ENCODE results near the gene SUMF2.
"Not testable (repeated sequence)": the region's sequence is repeated elsewhere in the genome, so short reads cannot be mapped to it uniquely, and the experiment has no call there.

DNA sequence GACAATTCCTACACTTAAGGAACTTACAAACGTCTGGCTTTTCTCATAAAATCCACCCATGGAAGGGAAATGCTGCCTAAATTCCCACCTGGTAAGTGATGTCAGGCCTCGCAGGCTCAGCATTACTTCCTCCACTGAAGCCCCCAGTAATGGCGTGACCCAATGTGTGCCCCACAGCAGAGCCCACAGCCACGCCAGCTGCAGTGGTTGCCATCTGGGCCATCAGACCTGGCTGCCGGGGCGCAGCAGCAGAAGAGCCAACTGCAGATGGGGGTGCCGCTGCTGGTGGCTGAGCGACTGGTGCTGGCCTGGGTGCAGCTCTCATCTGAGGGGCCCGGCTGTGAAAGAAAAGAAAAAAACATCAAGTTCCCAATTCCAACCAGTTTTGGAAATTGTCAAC is 40.1 kb downstream of the SUMF2 start:
- not testable (repeated sequence) for TF ChIP-seq TEAD1 (CRISPR knock-in tag; IDR thresholded peaks at IDR 0.05); RELA (CRISPR knock-in tag; IDR thresholded peaks at IDR 0.05; ENCODE audit: borderline replicate concordance); ZBTB21 (CRISPR knock-in tag; IDR thresholded peaks at IDR 0.05; ENCODE audit: borderline replicate concordance); TEAD4 (CRISPR knock-in tag; IDR thresholded peaks at IDR 0.05); ESRRA (CRISPR knock-in tag; IDR thresholded peaks at IDR 0.05; ENCODE audit: borderline replicate concordance); NR2C2 (CRISPR knock-in tag; IDR thresholded peaks at IDR 0.05); RORB (CRISPR knock-in tag; IDR thresholded peaks at IDR 0.05)
- TF ChIP-seq, protein P1, sequence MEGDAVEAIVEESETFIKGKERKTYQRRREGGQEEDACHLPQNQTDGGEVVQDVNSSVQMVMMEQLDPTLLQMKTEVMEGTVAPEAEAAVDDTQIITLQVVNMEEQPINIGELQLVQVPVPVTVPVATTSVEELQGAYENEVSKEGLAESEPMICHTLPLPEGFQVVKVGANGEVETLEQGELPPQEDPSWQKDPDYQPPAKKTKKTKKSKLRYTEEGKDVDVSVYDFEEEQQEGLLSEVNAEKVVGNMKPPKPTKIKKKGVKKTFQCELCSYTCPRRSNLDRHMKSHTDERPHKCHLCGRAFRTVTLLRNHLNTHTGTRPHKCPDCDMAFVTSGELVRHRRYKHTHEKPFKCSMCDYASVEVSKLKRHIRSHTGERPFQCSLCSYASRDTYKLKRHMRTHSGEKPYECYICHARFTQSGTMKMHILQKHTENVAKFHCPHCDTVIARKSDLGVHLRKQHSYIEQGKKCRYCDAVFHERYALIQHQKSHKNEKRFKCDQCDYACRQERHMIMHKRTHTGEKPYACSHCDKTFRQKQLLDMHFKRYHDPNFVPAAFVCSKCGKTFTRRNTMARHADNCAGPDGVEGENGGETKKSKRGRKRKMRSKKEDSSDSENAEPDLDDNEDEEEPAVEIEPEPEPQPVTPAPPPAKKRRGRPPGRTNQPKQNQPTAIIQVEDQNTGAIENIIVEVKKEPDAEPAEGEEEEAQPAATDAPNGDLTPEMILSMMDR (IDR thresholded peaks at IDR 0.05) = not testable (repeated sequence)
- TF ChIP-seq, protein P2, sequence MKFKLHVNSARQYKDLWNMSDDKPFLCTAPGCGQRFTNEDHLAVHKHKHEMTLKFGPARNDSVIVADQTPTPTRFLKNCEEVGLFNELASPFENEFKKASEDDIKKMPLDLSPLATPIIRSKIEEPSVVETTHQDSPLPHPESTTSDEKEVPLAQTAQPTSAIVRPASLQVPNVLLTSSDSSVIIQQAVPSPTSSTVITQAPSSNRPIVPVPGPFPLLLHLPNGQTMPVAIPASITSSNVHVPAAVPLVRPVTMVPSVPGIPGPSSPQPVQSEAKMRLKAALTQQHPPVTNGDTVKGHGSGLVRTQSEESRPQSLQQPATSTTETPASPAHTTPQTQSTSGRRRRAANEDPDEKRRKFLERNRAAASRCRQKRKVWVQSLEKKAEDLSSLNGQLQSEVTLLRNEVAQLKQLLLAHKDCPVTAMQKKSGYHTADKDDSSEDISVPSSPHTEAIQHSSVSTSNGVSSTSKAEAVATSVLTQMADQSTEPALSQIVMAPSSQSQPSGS (CRISPR knock-in tag; IDR thresholded peaks at IDR 0.05; ENCODE audit: borderline replicate concordance, low read depth) = not testable (repeated sequence)
